ENCODE measurements around the gene XPNPEP1.

DNA sequence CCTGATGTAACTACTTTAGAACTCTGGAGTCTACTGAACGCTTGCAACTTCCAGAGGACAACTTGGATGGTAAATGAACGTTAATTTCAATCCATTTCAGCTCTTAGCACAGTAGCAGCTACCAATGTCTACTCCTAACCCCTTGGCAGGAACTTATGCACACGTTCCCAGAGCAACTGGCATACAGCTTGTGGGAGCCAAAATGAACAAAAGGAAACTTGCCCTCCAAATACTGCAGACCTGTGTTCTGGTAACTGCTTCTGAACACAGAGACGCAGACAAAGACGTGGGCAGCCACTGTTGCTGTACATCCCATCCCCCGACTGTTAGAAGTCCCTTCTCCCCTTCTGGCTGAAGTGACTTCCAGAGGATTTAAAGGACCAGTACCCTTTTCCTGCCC is 61.3 kb downstream of the XPNPEP1 start:
- TF ChIP-seq, protein P1, sequence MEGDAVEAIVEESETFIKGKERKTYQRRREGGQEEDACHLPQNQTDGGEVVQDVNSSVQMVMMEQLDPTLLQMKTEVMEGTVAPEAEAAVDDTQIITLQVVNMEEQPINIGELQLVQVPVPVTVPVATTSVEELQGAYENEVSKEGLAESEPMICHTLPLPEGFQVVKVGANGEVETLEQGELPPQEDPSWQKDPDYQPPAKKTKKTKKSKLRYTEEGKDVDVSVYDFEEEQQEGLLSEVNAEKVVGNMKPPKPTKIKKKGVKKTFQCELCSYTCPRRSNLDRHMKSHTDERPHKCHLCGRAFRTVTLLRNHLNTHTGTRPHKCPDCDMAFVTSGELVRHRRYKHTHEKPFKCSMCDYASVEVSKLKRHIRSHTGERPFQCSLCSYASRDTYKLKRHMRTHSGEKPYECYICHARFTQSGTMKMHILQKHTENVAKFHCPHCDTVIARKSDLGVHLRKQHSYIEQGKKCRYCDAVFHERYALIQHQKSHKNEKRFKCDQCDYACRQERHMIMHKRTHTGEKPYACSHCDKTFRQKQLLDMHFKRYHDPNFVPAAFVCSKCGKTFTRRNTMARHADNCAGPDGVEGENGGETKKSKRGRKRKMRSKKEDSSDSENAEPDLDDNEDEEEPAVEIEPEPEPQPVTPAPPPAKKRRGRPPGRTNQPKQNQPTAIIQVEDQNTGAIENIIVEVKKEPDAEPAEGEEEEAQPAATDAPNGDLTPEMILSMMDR (IDR thresholded peaks at IDR 0.05) = no peak
- TF ChIP-seq POLR2A (IDR thresholded peaks at IDR 0.05) = no peak
